GM12878 (cell line): ENCODE results near the gene CHP2.

Source experiments
- BCLAF1 ChIP-seq: fragments of 450-650 bp; IDR thresholded peaks from 2 replicates; pipeline ENCODE4 v1.6.1; 2017; ENCODE audit warnings: antibody characterized with exemption, mild to moderate bottlenecking, moderate library complexity
- CHD2 ChIP-seq: IDR thresholded peaks from 2 replicates; pipeline ENCODE4 v1.6.1; 2011; ENCODE audit warnings: low read depth, low read length, improper control_type of control experiment, borderline replicate concordance
- CHD4 ChIP-seq: fragments of 200-600 bp; sonication (generic); IDR thresholded peaks from 2 replicates; pipeline ENCODE4 v1.6.1; 2016; ENCODE audit warnings: mild to moderate bottlenecking
- CTCF ChIP-seq, 3 experiments: IDR thresholded peaks in 2 of 3; conservative IDR thresholded peaks in 1 of 3; 2 replicates each; pipeline ENCODE4 v1.5.1; 2011; ENCODE audit warnings: low read depth in 3 of 3, low read length in 3 of 3, mild to moderate bottlenecking in 3 of 3, control low read depth in 2 of 3, moderate library complexity in 2 of 3, inconsistent platforms in 1 of 3, mixed read lengths in 1 of 3; ENCODE audit not compliant: control insufficient read depth in 2 of 3, insufficient read depth in 1 of 3; ENCODE audit errors: extremely low read depth in 1 of 3
- ESRRA ChIP-seq: IDR thresholded peaks from 2 replicates; pipeline ENCODE4 v1.6.1; 2012; ENCODE audit warnings: mild to moderate bottlenecking, low read length, improper control_type of control experiment
- HDAC2 ChIP-seq: fragments of 200-600 bp; sonication (generic); IDR thresholded peaks from 2 replicates; pipeline ENCODE4 v1.6.1; 2017
- IKZF1 ChIP-seq: fragments of 450-650 bp; conservative IDR thresholded peaks from 2 replicates; pipeline ENCODE4 v1.6.1; 2017; ENCODE audit warnings: antibody characterized with exemption, mild to moderate bottlenecking
- KAT2A ChIP-seq: conservative IDR thresholded peaks from 2 replicates; pipeline ENCODE4 v1.6.1; 2011; ENCODE audit warnings: low read depth, low read length; ENCODE audit not compliant: control insufficient read depth

GRCh38 chr16:23773339-23773738 lies 18.5 kb downstream of the CHP2 start:
- TF ChIP-seq CTCF (IDR thresholded peaks at IDR 0.05 in 2 of 3, conservative IDR thresholded peaks at IDR 0.05 in 1 of 3; ENCODE audit: control insufficient read depth in 2 of 3, extremely low read depth in 1 of 3, insufficient read depth in 1 of 3, low read depth in 3 of 3, low read length in 3 of 3) (no peak), KAT2A (no peak), HDAC2 (no peak), IKZF1 (no peak), CHD4 (no peak), ESRRA (no peak), CHD2 (no peak), BCLAF1 (no peak)
